IMR-90 (cell line): ENCODE measurements around the gene SRP54. TPM values are rescaled to one million over a fixed set of nuclear protein-coding genes. Genes with fewer than 3 reads are reported as not detected.
A peak's percentile ranks its signal among the peaks of the same experiment; 100 is the strongest.

Experiments
- ATAC-seq: fragments of 200-7000 bp; cut with Tn5 transposase; 2 replicates; pipeline ENCODE4 v1.9.1; 2020; ENCODE audit warnings: low read depth, mild to moderate bottlenecking, moderate library complexity
- BruUV-seq: library from RNA; stranded (reverse); fragments of 400-500 nt; replicated peaks from 2 replicates; lab custom pipeline; 2021; lab: Mats Ljungman, UMichigan
- CTCF ChIA-PET: fragments of 300-600 bp; formaldehyde crosslinking; extraction: SDS; loops from one replicate; lab custom pipeline; 2021; ENCODE audit warnings: antibody characterized with exemption; lab: Yijun Ruan, JAX
- POLR2A ChIA-PET: fragments of 300-600 bp; sonication (Branson Sonifier 250); formaldehyde crosslinking; loops from one replicate; lab custom pipeline; 2022; ENCODE audit warnings: antibody characterized with exemption; ENCODE audit not compliant: unreplicated experiment; lab: Charles Lee
- DNase-seq: peaks from one replicate; pipeline ENCODE4 v3.0.0; 2013
- H2AFZ ChIP-seq: replicated peaks from 2 replicates; pipeline ENCODE3; 2013; ENCODE audit warnings: low read length, mild to moderate bottlenecking; ENCODE audit not compliant: poor library complexity
- H2AK5ac ChIP-seq: 2 replicates; pipeline ENCODE4 v1.6.1; 2013; ENCODE audit warnings: low read depth, low read length, inconsistent platforms
- H2AK9ac ChIP-seq: replicated peaks from 2 replicates; pipeline ENCODE3; 2013; ENCODE audit warnings: mild to moderate bottlenecking, low read depth, low read length, moderate library complexity; ENCODE audit not compliant: poor library complexity
- H2BK120ac ChIP-seq: 2 replicates; pipeline ENCODE4 v1.6.1; 2013; ENCODE audit warnings: low read depth, low read length, inconsistent platforms
- H2BK15ac ChIP-seq: 3 replicates; pipeline ENCODE4 v1.6.1; 2013; ENCODE audit warnings: low read depth, low read length, inconsistent platforms
- H2BK20ac ChIP-seq: 2 replicates; pipeline ENCODE4 v1.6.1; 2013; ENCODE audit warnings: low read depth, mild to moderate bottlenecking, inconsistent platforms, low read length, moderate library complexity
- H2BK5ac ChIP-seq: 2 replicates; pipeline ENCODE4 v1.6.1; 2013; ENCODE audit warnings: mild to moderate bottlenecking, low read depth, low read length, inconsistent platforms; ENCODE audit not compliant: poor library complexity, severe bottlenecking
- H3K14ac ChIP-seq: replicated peaks from 2 replicates; pipeline ENCODE4 v1.6.1; 2013; ENCODE audit warnings: low read depth, low read length, inconsistent platforms
- H3K18ac ChIP-seq: 2 replicates; pipeline ENCODE4 v1.6.1; 2013; ENCODE audit warnings: low read depth, low read length, control low read depth
- H3K23ac ChIP-seq: 2 replicates; pipeline ENCODE4 v1.6.1; 2013; ENCODE audit warnings: low read depth, low read length, inconsistent platforms
- H3K27ac ChIP-seq: 2 replicates; pipeline ENCODE4 v1.5.1; 2013; ENCODE audit warnings: mild to moderate bottlenecking, control low read depth, low read length; ENCODE audit not compliant: insufficient read depth
- H3K27me3 ChIP-seq: 2 replicates; pipeline ENCODE4 v1.6.1; 2013; ENCODE audit warnings: low read length; ENCODE audit not compliant: control insufficient read depth, insufficient read depth
- H3K36me3 ChIP-seq: 2 replicates; pipeline ENCODE4 v1.6.1; 2013; ENCODE audit warnings: low read length, mixed read lengths; ENCODE audit not compliant: control insufficient read depth, insufficient read depth
- H3K4ac ChIP-seq: 2 replicates; pipeline ENCODE4 v1.6.1; 2013; ENCODE audit warnings: low read depth, low read length, inconsistent platforms
- H3K4me1 ChIP-seq: 2 replicates; pipeline ENCODE4 v1.6.1; 2013; ENCODE audit warnings: low read length, mixed read lengths; ENCODE audit not compliant: control insufficient read depth, insufficient read depth
- H3K4me2 ChIP-seq: 2 replicates; pipeline ENCODE4 v1.6.1; 2013; ENCODE audit warnings: low read depth, mild to moderate bottlenecking, control low read depth, low read length, moderate library complexity
- H3K4me3 ChIP-seq: 2 replicates; pipeline ENCODE4 v1.5.1; 2013; ENCODE audit warnings: low read depth, mild to moderate bottlenecking, control low read depth, low read length, moderate library complexity; ENCODE audit not compliant: insufficient read depth
- H3K56ac ChIP-seq: 2 replicates; pipeline ENCODE4 v1.6.1; 2013; ENCODE audit warnings: low read length, inconsistent platforms; ENCODE audit not compliant: insufficient read depth; ENCODE audit errors: extremely low read depth
- H3K79me1 ChIP-seq, 2 experiments: 2 replicates each; pipeline ENCODE4 v1.6.1; 2013; ENCODE audit warnings: low read length in 2 of 2, inconsistent platforms in 1 of 2, low read depth in 1 of 2
- H3K9ac ChIP-seq: 2 replicates; pipeline ENCODE4 v1.6.1; 2013; ENCODE audit warnings: low read depth, low read length, control low read depth
- H3K9me1 ChIP-seq: 2 replicates; pipeline ENCODE4 v1.6.1; 2013; ENCODE audit warnings: low read length, inconsistent platforms; ENCODE audit not compliant: insufficient read depth
- H3K9me3 ChIP-seq: 2 replicates; pipeline ENCODE4 v1.6.1; 2013; ENCODE audit warnings: low read length; ENCODE audit not compliant: control insufficient read depth, insufficient read depth
- H4K20me1 ChIP-seq: 2 replicates; pipeline ENCODE4 v1.6.1; 2013; ENCODE audit warnings: low read length, inconsistent platforms; ENCODE audit not compliant: insufficient read depth
- H4K5ac ChIP-seq: 2 replicates; pipeline ENCODE4 v1.6.1; 2013; ENCODE audit warnings: mild to moderate bottlenecking, low read depth, low read length, control low read depth
- H4K8ac ChIP-seq, 2 experiments: 2 replicates each; pipeline ENCODE4 v1.6.1; 2013; ENCODE audit warnings: low read depth in 2 of 2, low read length in 2 of 2, control low read depth in 1 of 2, inconsistent platforms in 1 of 2
- H4K91ac ChIP-seq: 2 replicates; pipeline ENCODE4 v1.6.1; 2013; ENCODE audit warnings: low read depth, low read length, inconsistent platforms; ENCODE audit not compliant: insufficient read depth
- BHLHE40 ChIP-seq: fragments of 150-350 bp; IDR thresholded peaks from 2 replicates; pipeline ENCODE4 v1.6.1; 2016; ENCODE audit warnings: mild to moderate bottlenecking, low read depth, low read length
- CHD1 ChIP-seq: IDR thresholded peaks from 2 replicates; pipeline ENCODE4 v1.6.1; 2012; ENCODE audit warnings: low read depth, low read length, improper control_type of control experiment
- FOS ChIP-seq: fragments of 150-350 bp; IDR thresholded peaks from 2 replicates; pipeline ENCODE4 v1.6.1; 2016; ENCODE audit warnings: low read depth, low read length
- MAFK ChIP-seq: IDR thresholded peaks from 2 replicates; pipeline ENCODE4 v1.6.1; 2012; ENCODE audit warnings: low read depth, low read length, improper control_type of control experiment
- MAZ ChIP-seq: IDR thresholded peaks from 2 replicates; pipeline ENCODE4 v1.6.1; 2012; ENCODE audit warnings: low read depth, mild to moderate bottlenecking, low read length, improper control_type of control experiment, moderate library complexity, borderline replicate concordance
- MXI1 ChIP-seq: IDR thresholded peaks from 2 replicates; pipeline ENCODE4 v1.6.1; 2012; ENCODE audit warnings: low read depth, mild to moderate bottlenecking, low read length, moderate library complexity, borderline replicate concordance
- NFE2L2 ChIP-seq: fragments of 150-350 bp; IDR thresholded peaks from 2 replicates; pipeline ENCODE4 v1.6.1; 2016; ENCODE audit warnings: low read depth, mild to moderate bottlenecking, low read length
- WGBS, 2 experiments: methylation state at CpG; one replicate each; pipeline versions ENCODE4 v1.1.5 to v1.1.7; 2013; ENCODE audit warnings: missing lambda C conversion rate in 2 of 2; ENCODE audit not compliant: insufficient read length in 1 of 2; ENCODE audit errors: extremely low coverage in 2 of 2; 5-methylcytosine and 5-hydroxymethylcytosine counted together
- dilution Hi-C: fragments of 300-500 bp; cut with HindIII; formaldehyde crosslinking; loops from one replicate; pipeline ENCODE4 v1.14.3; 2018; ENCODE audit warnings: low sequenced_read_pairs; ENCODE audit not compliant: unreplicated experiment
- in situ Hi-C: fragments of 300-500 bp; cut with MboI; formaldehyde crosslinking; loops from 3 replicates; pipeline ENCODE4 v1.14.3; 2019; ENCODE audit warnings: low sequenced_read_pairs, inconsistent platforms, mixed read lengths
- intact Hi-C: fragments of 100-400 bp; cut with micrococcal nuclease; formaldehyde crosslinking; loops from 2 replicates; pipeline ENCODE4 v1.10.0; 2022
- polyA plus RNA-seq, 3 experiments: library from polyadenylated mRNA; depleted of rRNA; stranded (reverse); fragments of >200 nt; gene quantifications; 2 replicates each; pipeline ENCODE4 v1.2.3, GENCODE V29; 2012; ENCODE audit warnings: low replicate concordance in 1 of 3
- total RNA-seq: library from RNA; depleted of rRNA; stranded (reverse); fragments of >200 nt; gene quantifications from 2 replicates; pipeline ENCODE4 v1.2.3, GENCODE V29; 2012

The SRP54 gene
- total and polyA plus RNA-seq, 2 of the 4 experiments (the other 2 are of a cell fraction) = 56.2 to 63.3 TPM

GRCh38 chr14:35050652-35051051 lies 67.9 kb downstream of the SRP54 start:
- no peaks in the 10 kb centered on the region for H4K20me1 ChIP-seq
- H3K9me3 ChIP-seq = no peaks in the 10 kb centered on the region
- H3K23ac ChIP-seq = peak overlapping the region; percentile 85
- peak overlapping the region; percentile 85 for H3K4ac ChIP-seq
- peak overlapping the region; percentile 82 for H3K14ac ChIP-seq
- no peak overlapping the region for H3K9ac ChIP-seq
- H3K4me2 ChIP-seq = no peak overlapping the region
- H4K5ac ChIP-seq = no peak overlapping the region
- H3K4me3 ChIP-seq = no peak overlapping the region
- peaks cover 2% of the 10 kb centered on the region; the same call in 1 of the 2 replicates for H3K4me1 ChIP-seq
- dilution Hi-C loops = no loop called here
- H3K79me1 ChIP-seq = peaks cover 12 to 57% of the 10 kb centered on the region in 2 experiments
- in situ Hi-C loops = no loop called here
- peak overlapping the region; percentile 45; the same call in 1 of the 2 replicates for H2BK120ac ChIP-seq
- no peak overlapping the region for H2BK15ac ChIP-seq
- H3K18ac ChIP-seq = peak overlapping the region; percentile 54
- DNase-seq (peak; percentile 72), ATAC-seq (peak; percentile 3; the same call in 1 of the 2 replicates)
- no peak overlapping the region for H3K56ac ChIP-seq
- intact Hi-C loops = no loop called here
- POLR2A ChIA-PET = interaction anchor here (0.6 kb wide), 1 partner anchor 15 kb away, joined by 7 read pairs; no protein-coding TSS in a partner anchor
- CTCF ChIA-PET = no interaction called here
- peaks cover 7% of the 10 kb centered on the region for H3K36me3 ChIP-seq
- H2AK9ac ChIP-seq = no peak overlapping the region
- BruUV-seq = no TSS peak
- H4K8ac ChIP-seq = peak overlapping the region in 1 of 2 experiments; percentile 57; a peak in 2 of 4 replicates
- no peak overlapping the region for H2AFZ ChIP-seq
- WGBS, 2 experiments = no CpG with 5 or more reads among the region's 1 CpG
- H3K27ac ChIP-seq = peak overlapping the region; percentile 63; the same call in 1 of the 2 replicates
- TF ChIP-seq BHLHE40 (no peak), FOS (peak; percentile 24; the same call in 1 of the 2 replicates), CHD1 (no peak), MAFK (peak; percentile 82), MAZ (no peak), NFE2L2 (peak; percentile 98), MXI1 (no peak)
- H3K27me3 ChIP-seq = no peaks in the 10 kb centered on the region
- peak overlapping the region; percentile 32; the same call in 1 of the 2 replicates for H4K91ac ChIP-seq
- H2BK20ac ChIP-seq = peak overlapping the region; percentile 25; the same call in 1 of the 2 replicates
- no peak overlapping the region for H2AK5ac ChIP-seq
- peaks cover 4% of the 10 kb centered on the region; the same call in 1 of the 2 replicates for H3K9me1 ChIP-seq
- peak overlapping the region; percentile 52 for H2BK5ac ChIP-seq
